IMR-90 (cell line): Measurements from ENCODE around the gene PLPPR3. TPM values are rescaled to one million over a fixed set of nuclear protein-coding genes. Genes with fewer than 3 reads are reported as not detected.
A peak's percentile ranks its signal among the peaks of the same experiment; 100 is the strongest.

Experiments
- ATAC-seq: fragments of 200-7000 bp; cut with Tn5 transposase; 2 replicates; pipeline ENCODE4 v1.9.1; 2020; ENCODE audit warnings: low read depth, mild to moderate bottlenecking, moderate library complexity
- BruUV-seq: library from RNA; stranded (reverse); fragments of 400-500 nt; replicated peaks from 2 replicates; lab custom pipeline; 2021; lab: Mats Ljungman, UMichigan
- CTCF ChIA-PET: fragments of 300-600 bp; formaldehyde crosslinking; extraction: SDS; loops from one replicate; lab custom pipeline; 2021; ENCODE audit warnings: antibody characterized with exemption; lab: Yijun Ruan, JAX
- POLR2A ChIA-PET: fragments of 300-600 bp; sonication (Branson Sonifier 250); formaldehyde crosslinking; loops from one replicate; lab custom pipeline; 2022; ENCODE audit warnings: antibody characterized with exemption; ENCODE audit not compliant: unreplicated experiment; lab: Charles Lee
- DNase-seq: peaks from one replicate; pipeline ENCODE4 v3.0.0; 2013
- H2AFZ ChIP-seq: replicated peaks from 2 replicates; pipeline ENCODE3; 2013; ENCODE audit warnings: low read length, mild to moderate bottlenecking; ENCODE audit not compliant: poor library complexity
- H2AK5ac ChIP-seq: 2 replicates; pipeline ENCODE4 v1.6.1; 2013; ENCODE audit warnings: low read depth, low read length, inconsistent platforms
- H2AK9ac ChIP-seq: replicated peaks from 2 replicates; pipeline ENCODE3; 2013; ENCODE audit warnings: mild to moderate bottlenecking, low read depth, low read length, moderate library complexity; ENCODE audit not compliant: poor library complexity
- H2BK120ac ChIP-seq: 2 replicates; pipeline ENCODE4 v1.6.1; 2013; ENCODE audit warnings: low read depth, low read length, inconsistent platforms
- H2BK15ac ChIP-seq: 3 replicates; pipeline ENCODE4 v1.6.1; 2013; ENCODE audit warnings: low read depth, low read length, inconsistent platforms
- H2BK20ac ChIP-seq: 2 replicates; pipeline ENCODE4 v1.6.1; 2013; ENCODE audit warnings: low read depth, mild to moderate bottlenecking, inconsistent platforms, low read length, moderate library complexity
- H2BK5ac ChIP-seq: 2 replicates; pipeline ENCODE4 v1.6.1; 2013; ENCODE audit warnings: mild to moderate bottlenecking, low read depth, low read length, inconsistent platforms; ENCODE audit not compliant: poor library complexity, severe bottlenecking
- H3K14ac ChIP-seq: replicated peaks from 2 replicates; pipeline ENCODE4 v1.6.1; 2013; ENCODE audit warnings: low read depth, low read length, inconsistent platforms
- H3K18ac ChIP-seq: 2 replicates; pipeline ENCODE4 v1.6.1; 2013; ENCODE audit warnings: low read depth, low read length, control low read depth
- H3K23ac ChIP-seq: 2 replicates; pipeline ENCODE4 v1.6.1; 2013; ENCODE audit warnings: low read depth, low read length, inconsistent platforms
- H3K27ac ChIP-seq: 2 replicates; pipeline ENCODE4 v1.5.1; 2013; ENCODE audit warnings: mild to moderate bottlenecking, control low read depth, low read length; ENCODE audit not compliant: insufficient read depth
- H3K27me3 ChIP-seq: 2 replicates; pipeline ENCODE4 v1.6.1; 2013; ENCODE audit warnings: low read length; ENCODE audit not compliant: control insufficient read depth, insufficient read depth
- H3K36me3 ChIP-seq: 2 replicates; pipeline ENCODE4 v1.6.1; 2013; ENCODE audit warnings: low read length, mixed read lengths; ENCODE audit not compliant: control insufficient read depth, insufficient read depth
- H3K4ac ChIP-seq: 2 replicates; pipeline ENCODE4 v1.6.1; 2013; ENCODE audit warnings: low read depth, low read length, inconsistent platforms
- H3K4me1 ChIP-seq: 2 replicates; pipeline ENCODE4 v1.6.1; 2013; ENCODE audit warnings: low read length, mixed read lengths; ENCODE audit not compliant: control insufficient read depth, insufficient read depth
- H3K4me2 ChIP-seq: 2 replicates; pipeline ENCODE4 v1.6.1; 2013; ENCODE audit warnings: low read depth, mild to moderate bottlenecking, control low read depth, low read length, moderate library complexity
- H3K4me3 ChIP-seq: 2 replicates; pipeline ENCODE4 v1.5.1; 2013; ENCODE audit warnings: low read depth, mild to moderate bottlenecking, control low read depth, low read length, moderate library complexity; ENCODE audit not compliant: insufficient read depth
- H3K56ac ChIP-seq: 2 replicates; pipeline ENCODE4 v1.6.1; 2013; ENCODE audit warnings: low read length, inconsistent platforms; ENCODE audit not compliant: insufficient read depth; ENCODE audit errors: extremely low read depth
- H3K79me1 ChIP-seq, 2 experiments: 2 replicates each; pipeline ENCODE4 v1.6.1; 2013; ENCODE audit warnings: low read length in 2 of 2, inconsistent platforms in 1 of 2, low read depth in 1 of 2
- H3K9ac ChIP-seq: 2 replicates; pipeline ENCODE4 v1.6.1; 2013; ENCODE audit warnings: low read depth, low read length, control low read depth
- H3K9me1 ChIP-seq: 2 replicates; pipeline ENCODE4 v1.6.1; 2013; ENCODE audit warnings: low read length, inconsistent platforms; ENCODE audit not compliant: insufficient read depth
- H3K9me3 ChIP-seq: 2 replicates; pipeline ENCODE4 v1.6.1; 2013; ENCODE audit warnings: low read length; ENCODE audit not compliant: control insufficient read depth, insufficient read depth
- H4K20me1 ChIP-seq: 2 replicates; pipeline ENCODE4 v1.6.1; 2013; ENCODE audit warnings: low read length, inconsistent platforms; ENCODE audit not compliant: insufficient read depth
- H4K5ac ChIP-seq: 2 replicates; pipeline ENCODE4 v1.6.1; 2013; ENCODE audit warnings: mild to moderate bottlenecking, low read depth, low read length, control low read depth
- H4K8ac ChIP-seq, 2 experiments: 2 replicates each; pipeline ENCODE4 v1.6.1; 2013; ENCODE audit warnings: low read depth in 2 of 2, low read length in 2 of 2, control low read depth in 1 of 2, inconsistent platforms in 1 of 2
- H4K91ac ChIP-seq: 2 replicates; pipeline ENCODE4 v1.6.1; 2013; ENCODE audit warnings: low read depth, low read length, inconsistent platforms; ENCODE audit not compliant: insufficient read depth
- WGBS, 2 experiments: methylation state at CpG; one replicate each; pipeline versions ENCODE4 v1.1.5 to v1.1.7; 2013; ENCODE audit warnings: missing lambda C conversion rate in 2 of 2; ENCODE audit not compliant: insufficient read length in 1 of 2; ENCODE audit errors: extremely low coverage in 2 of 2; 5-methylcytosine and 5-hydroxymethylcytosine counted together
- dilution Hi-C: fragments of 300-500 bp; cut with HindIII; formaldehyde crosslinking; loops from one replicate; pipeline ENCODE4 v1.14.3; 2018; ENCODE audit warnings: low sequenced_read_pairs; ENCODE audit not compliant: unreplicated experiment
- in situ Hi-C: fragments of 300-500 bp; cut with MboI; formaldehyde crosslinking; loops from 3 replicates; pipeline ENCODE4 v1.14.3; 2019; ENCODE audit warnings: low sequenced_read_pairs, inconsistent platforms, mixed read lengths
- intact Hi-C: fragments of 100-400 bp; cut with micrococcal nuclease; formaldehyde crosslinking; loops from 2 replicates; pipeline ENCODE4 v1.10.0; 2022
- polyA plus RNA-seq, 3 experiments: library from polyadenylated mRNA; depleted of rRNA; stranded (reverse); fragments of >200 nt; gene quantifications; 2 replicates each; pipeline ENCODE4 v1.2.3, GENCODE V29; 2012; ENCODE audit warnings: low replicate concordance in 1 of 3
- total RNA-seq: library from RNA; depleted of rRNA; stranded (reverse); fragments of >200 nt; gene quantifications from 2 replicates; pipeline ENCODE4 v1.2.3, GENCODE V29; 2012
- TF ChIP-seq, protein P1 (sequence below): conservative IDR thresholded peaks from 2 replicates; pipeline ENCODE4 v1.5.1; 2012; ENCODE audit warnings: mild to moderate bottlenecking, low read depth, low read length, improper control_type of control experiment

Gene PLPPR3
- total and polyA plus RNA-seq, 2 of the 4 experiments (the other 2 are of a cell fraction): 0.36 to 1.2 TPM

DNA sequence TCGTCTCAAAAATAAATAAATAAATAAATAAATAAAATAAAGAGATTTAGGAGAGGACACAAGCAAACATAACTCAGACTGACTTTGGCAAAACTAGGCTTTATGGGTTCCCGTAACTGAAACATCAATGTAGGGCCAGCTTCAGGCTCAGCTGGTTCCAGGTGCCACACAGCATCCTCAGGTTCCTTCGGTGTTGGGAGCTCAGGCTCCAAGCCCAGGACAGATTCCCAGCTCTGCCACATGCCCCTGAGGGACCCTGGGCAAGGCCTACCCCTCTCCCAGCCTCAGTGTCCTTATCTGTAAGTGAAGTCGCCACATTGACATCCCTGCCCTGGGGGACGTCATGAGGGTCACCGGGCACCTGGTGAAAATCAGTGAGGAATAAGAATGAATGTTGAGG lies 52.1 kb downstream of the PLPPR3 start:
- Histone ChIP-seq H4K5ac (no peak overlapping the region), H3K9me1 (no peaks in the 10 kb centered on the region), H3K56ac (no peak overlapping the region), H2BK5ac (no peak overlapping the region), H3K4me3 (no peak overlapping the region), H2BK20ac (no peak overlapping the region), H2AK9ac (no peak overlapping the region), H4K91ac (no peak overlapping the region), H3K23ac (no peak overlapping the region), H3K79me1 (no peaks in the 10 kb centered on the region), H3K36me3 (no peaks in the 10 kb centered on the region), H3K4me1 (no peaks in the 10 kb centered on the region), H3K27me3 (no peaks in the 10 kb centered on the region; the same call in 1 of the 2 replicates), H3K9me3 (no peaks in the 10 kb centered on the region), H3K9ac (no peak overlapping the region), H2BK120ac (no peak overlapping the region), H4K8ac (no peak overlapping the region), H2AFZ (no peak overlapping the region), H3K4ac (no peak overlapping the region), H2AK5ac (0 out of 2 replicates have a peak overlapping the region, but pooled peaks have one; percentile 36), H3K14ac (no peak overlapping the region), H3K4me2 (no peak overlapping the region), H3K18ac (no peak overlapping the region), H3K27ac (no peak overlapping the region), H4K20me1 (no peaks in the 10 kb centered on the region), H2BK15ac (no peak overlapping the region)
- TF ChIP-seq, protein P1, sequence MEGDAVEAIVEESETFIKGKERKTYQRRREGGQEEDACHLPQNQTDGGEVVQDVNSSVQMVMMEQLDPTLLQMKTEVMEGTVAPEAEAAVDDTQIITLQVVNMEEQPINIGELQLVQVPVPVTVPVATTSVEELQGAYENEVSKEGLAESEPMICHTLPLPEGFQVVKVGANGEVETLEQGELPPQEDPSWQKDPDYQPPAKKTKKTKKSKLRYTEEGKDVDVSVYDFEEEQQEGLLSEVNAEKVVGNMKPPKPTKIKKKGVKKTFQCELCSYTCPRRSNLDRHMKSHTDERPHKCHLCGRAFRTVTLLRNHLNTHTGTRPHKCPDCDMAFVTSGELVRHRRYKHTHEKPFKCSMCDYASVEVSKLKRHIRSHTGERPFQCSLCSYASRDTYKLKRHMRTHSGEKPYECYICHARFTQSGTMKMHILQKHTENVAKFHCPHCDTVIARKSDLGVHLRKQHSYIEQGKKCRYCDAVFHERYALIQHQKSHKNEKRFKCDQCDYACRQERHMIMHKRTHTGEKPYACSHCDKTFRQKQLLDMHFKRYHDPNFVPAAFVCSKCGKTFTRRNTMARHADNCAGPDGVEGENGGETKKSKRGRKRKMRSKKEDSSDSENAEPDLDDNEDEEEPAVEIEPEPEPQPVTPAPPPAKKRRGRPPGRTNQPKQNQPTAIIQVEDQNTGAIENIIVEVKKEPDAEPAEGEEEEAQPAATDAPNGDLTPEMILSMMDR: no peak
- in situ Hi-C loops (loop anchor here (10.0 kb wide), 1 partner anchor 215 kb away; the partner anchor contains the start of gene WDR18), intact Hi-C loops (loop anchor here (1.0 to 5.0 kb wide), 3 partner anchors 29 to 152 kb away; partner anchors contain the start of gene CFD), dilution Hi-C loops (no loop called here)
- ChIA-PET POLR2A (no interaction called here), CTCF (interaction anchor here (0.7 kb wide), 1 partner anchor 32 kb away, joined by 4 read pairs; no protein-coding TSS in a partner anchor)
- no peak for DNase-seq
- no peak for ATAC-seq
- BruUV-seq: no TSS peak
- WGBS, 2 experiments: 90% methylated on average over 2 of the region's 6 CpGs; no CpG with 5 or more reads in 1 of the 2 experiments
